IMR-90 (cell line): Measurements from ENCODE around the gene PIGW. TPM values are rescaled to one million over a fixed set of nuclear protein-coding genes. Genes with fewer than 3 reads are reported as not detected.

ENCODE experiments used
- ATAC-seq: fragments of 200-7000 bp; cut with Tn5 transposase; 2 replicates; pipeline ENCODE4 v1.9.1; 2020; ENCODE audit warnings: low read depth, mild to moderate bottlenecking, moderate library complexity
- BruUV-seq: library from RNA; stranded (reverse); fragments of 400-500 nt; replicated peaks from 2 replicates; lab custom pipeline; 2021; lab: Mats Ljungman, UMichigan
- CTCF ChIA-PET: fragments of 300-600 bp; formaldehyde crosslinking; extraction: SDS; loops from one replicate; lab custom pipeline; 2021; ENCODE audit warnings: antibody characterized with exemption; lab: Yijun Ruan, JAX
- POLR2A ChIA-PET: fragments of 300-600 bp; sonication (Branson Sonifier 250); formaldehyde crosslinking; loops from one replicate; lab custom pipeline; 2022; ENCODE audit warnings: antibody characterized with exemption; ENCODE audit not compliant: unreplicated experiment; lab: Charles Lee
- DNase-seq: peaks from one replicate; pipeline ENCODE4 v3.0.0; 2013
- H2AFZ ChIP-seq: replicated peaks from 2 replicates; pipeline ENCODE3; 2013; ENCODE audit warnings: low read length, mild to moderate bottlenecking; ENCODE audit not compliant: poor library complexity
- H2AK5ac ChIP-seq: 2 replicates; pipeline ENCODE4 v1.6.1; 2013; ENCODE audit warnings: low read depth, low read length, inconsistent platforms
- H2AK9ac ChIP-seq: replicated peaks from 2 replicates; pipeline ENCODE3; 2013; ENCODE audit warnings: mild to moderate bottlenecking, low read depth, low read length, moderate library complexity; ENCODE audit not compliant: poor library complexity
- H2BK120ac ChIP-seq: 2 replicates; pipeline ENCODE4 v1.6.1; 2013; ENCODE audit warnings: low read depth, low read length, inconsistent platforms
- H2BK15ac ChIP-seq: 3 replicates; pipeline ENCODE4 v1.6.1; 2013; ENCODE audit warnings: low read depth, low read length, inconsistent platforms
- H2BK20ac ChIP-seq: 2 replicates; pipeline ENCODE4 v1.6.1; 2013; ENCODE audit warnings: low read depth, mild to moderate bottlenecking, inconsistent platforms, low read length, moderate library complexity
- H2BK5ac ChIP-seq: 2 replicates; pipeline ENCODE4 v1.6.1; 2013; ENCODE audit warnings: mild to moderate bottlenecking, low read depth, low read length, inconsistent platforms; ENCODE audit not compliant: poor library complexity, severe bottlenecking
- H3K14ac ChIP-seq: replicated peaks from 2 replicates; pipeline ENCODE4 v1.6.1; 2013; ENCODE audit warnings: low read depth, low read length, inconsistent platforms
- H3K18ac ChIP-seq: 2 replicates; pipeline ENCODE4 v1.6.1; 2013; ENCODE audit warnings: low read depth, low read length, control low read depth
- H3K23ac ChIP-seq: 2 replicates; pipeline ENCODE4 v1.6.1; 2013; ENCODE audit warnings: low read depth, low read length, inconsistent platforms
- H3K27ac ChIP-seq: 2 replicates; pipeline ENCODE4 v1.5.1; 2013; ENCODE audit warnings: mild to moderate bottlenecking, control low read depth, low read length; ENCODE audit not compliant: insufficient read depth
- H3K27me3 ChIP-seq: 2 replicates; pipeline ENCODE4 v1.6.1; 2013; ENCODE audit warnings: low read length; ENCODE audit not compliant: control insufficient read depth, insufficient read depth
- H3K36me3 ChIP-seq: 2 replicates; pipeline ENCODE4 v1.6.1; 2013; ENCODE audit warnings: low read length, mixed read lengths; ENCODE audit not compliant: control insufficient read depth, insufficient read depth
- H3K4ac ChIP-seq: 2 replicates; pipeline ENCODE4 v1.6.1; 2013; ENCODE audit warnings: low read depth, low read length, inconsistent platforms
- H3K4me1 ChIP-seq: 2 replicates; pipeline ENCODE4 v1.6.1; 2013; ENCODE audit warnings: low read length, mixed read lengths; ENCODE audit not compliant: control insufficient read depth, insufficient read depth
- H3K4me2 ChIP-seq: 2 replicates; pipeline ENCODE4 v1.6.1; 2013; ENCODE audit warnings: low read depth, mild to moderate bottlenecking, control low read depth, low read length, moderate library complexity
- H3K4me3 ChIP-seq: 2 replicates; pipeline ENCODE4 v1.5.1; 2013; ENCODE audit warnings: low read depth, mild to moderate bottlenecking, control low read depth, low read length, moderate library complexity; ENCODE audit not compliant: insufficient read depth
- H3K56ac ChIP-seq: 2 replicates; pipeline ENCODE4 v1.6.1; 2013; ENCODE audit warnings: low read length, inconsistent platforms; ENCODE audit not compliant: insufficient read depth; ENCODE audit errors: extremely low read depth
- H3K79me1 ChIP-seq, 2 experiments: 2 replicates each; pipeline ENCODE4 v1.6.1; 2013; ENCODE audit warnings: low read length in 2 of 2, inconsistent platforms in 1 of 2, low read depth in 1 of 2
- H3K9ac ChIP-seq: 2 replicates; pipeline ENCODE4 v1.6.1; 2013; ENCODE audit warnings: low read depth, low read length, control low read depth
- H3K9me1 ChIP-seq: 2 replicates; pipeline ENCODE4 v1.6.1; 2013; ENCODE audit warnings: low read length, inconsistent platforms; ENCODE audit not compliant: insufficient read depth
- H3K9me3 ChIP-seq: 2 replicates; pipeline ENCODE4 v1.6.1; 2013; ENCODE audit warnings: low read length; ENCODE audit not compliant: control insufficient read depth, insufficient read depth
- H4K20me1 ChIP-seq: 2 replicates; pipeline ENCODE4 v1.6.1; 2013; ENCODE audit warnings: low read length, inconsistent platforms; ENCODE audit not compliant: insufficient read depth
- H4K5ac ChIP-seq: 2 replicates; pipeline ENCODE4 v1.6.1; 2013; ENCODE audit warnings: mild to moderate bottlenecking, low read depth, low read length, control low read depth
- H4K8ac ChIP-seq, 2 experiments: 2 replicates each; pipeline ENCODE4 v1.6.1; 2013; ENCODE audit warnings: low read depth in 2 of 2, low read length in 2 of 2, control low read depth in 1 of 2, inconsistent platforms in 1 of 2
- H4K91ac ChIP-seq: 2 replicates; pipeline ENCODE4 v1.6.1; 2013; ENCODE audit warnings: low read depth, low read length, inconsistent platforms; ENCODE audit not compliant: insufficient read depth
- BHLHE40 ChIP-seq: fragments of 150-350 bp; IDR thresholded peaks from 2 replicates; pipeline ENCODE4 v1.6.1; 2016; ENCODE audit warnings: mild to moderate bottlenecking, low read depth, low read length
- CEBPB ChIP-seq: IDR thresholded peaks from 2 replicates; pipeline ENCODE4 v1.6.1; 2012; ENCODE audit warnings: low read depth, low read length, improper control_type of control experiment
- CTCF ChIP-seq: conservative IDR thresholded peaks from 2 replicates; pipeline ENCODE4 v1.5.1; 2012; ENCODE audit warnings: mild to moderate bottlenecking, low read depth, low read length, improper control_type of control experiment
- FOS ChIP-seq: fragments of 150-350 bp; IDR thresholded peaks from 2 replicates; pipeline ENCODE4 v1.6.1; 2016; ENCODE audit warnings: low read depth, low read length
- MXI1 ChIP-seq: IDR thresholded peaks from 2 replicates; pipeline ENCODE4 v1.6.1; 2012; ENCODE audit warnings: low read depth, mild to moderate bottlenecking, low read length, moderate library complexity, borderline replicate concordance
- POLR2A ChIP-seq: IDR thresholded peaks from 2 replicates; pipeline ENCODE4 v1.6.1; 2012; ENCODE audit warnings: mild to moderate bottlenecking, low read depth, low read length
- RAD21 ChIP-seq: IDR thresholded peaks from 2 replicates; pipeline ENCODE4 v1.6.1; 2012; ENCODE audit warnings: low read length, improper control_type of control experiment
- WGBS, 2 experiments: methylation state at CpG; one replicate each; pipeline versions ENCODE4 v1.1.5 to v1.1.7; 2013; ENCODE audit warnings: missing lambda C conversion rate in 2 of 2; ENCODE audit not compliant: insufficient read length in 1 of 2; ENCODE audit errors: extremely low coverage in 2 of 2; 5-methylcytosine and 5-hydroxymethylcytosine counted together
- dilution Hi-C: fragments of 300-500 bp; cut with HindIII; formaldehyde crosslinking; loops from one replicate; pipeline ENCODE4 v1.14.3; 2018; ENCODE audit warnings: low sequenced_read_pairs; ENCODE audit not compliant: unreplicated experiment
- in situ Hi-C: fragments of 300-500 bp; cut with MboI; formaldehyde crosslinking; loops from 3 replicates; pipeline ENCODE4 v1.14.3; 2019; ENCODE audit warnings: low sequenced_read_pairs, inconsistent platforms, mixed read lengths
- intact Hi-C: fragments of 100-400 bp; cut with micrococcal nuclease; formaldehyde crosslinking; loops from 2 replicates; pipeline ENCODE4 v1.10.0; 2022
- polyA plus RNA-seq, 3 experiments: library from polyadenylated mRNA; depleted of rRNA; stranded (reverse); fragments of >200 nt; gene quantifications; 2 replicates each; pipeline ENCODE4 v1.2.3, GENCODE V29; 2012; ENCODE audit warnings: low replicate concordance in 1 of 3
- total RNA-seq: library from RNA; depleted of rRNA; stranded (reverse); fragments of >200 nt; gene quantifications from 2 replicates; pipeline ENCODE4 v1.2.3, GENCODE V29; 2012

Gene PIGW
- total and polyA plus RNA-seq, 2 of the 4 experiments (the other 2 are of a cell fraction), result 4.5 to 5.5 TPM

- peaks cover 53% of the 10 kb centered on the region for H3K36me3 ChIP-seq
- no peak overlapping the region for H3K9ac ChIP-seq
- POLR2A ChIA-PET, result no interaction called here
Observed at GRCh38 chr17:36496018-36496789, 38.6 kb upstream of the PIGW start.

More at GRCh38 chr17:36496018-36496789, 38.6 kb upstream of the PIGW start:
- H4K20me1 ChIP-seq, result no peaks in the 10 kb centered on the region; the same call in 1 of the 2 replicates
- H3K4me1 ChIP-seq, result no peaks in the 10 kb centered on the region
- no peaks in the 10 kb centered on the region for H3K9me3 ChIP-seq
- H4K91ac ChIP-seq, result no peak overlapping the region
- no peak overlapping the region for H3K4ac ChIP-seq
- dilution Hi-C loops, result no loop called here
- no peak overlapping the region for H2AFZ ChIP-seq
- no peak overlapping the region for H3K23ac ChIP-seq
- in situ Hi-C loops, result no loop called here
- H4K5ac ChIP-seq, result no peak overlapping the region
- H3K56ac ChIP-seq, result no peak overlapping the region
- H2AK5ac ChIP-seq, result no peak overlapping the region
- H3K27ac ChIP-seq, result no peak overlapping the region
- ATAC-seq (peak; percentile 74), DNase-seq (peak; percentile 16)
- no peak overlapping the region for H2BK120ac ChIP-seq
- CTCF ChIA-PET, result no interaction called here
- H3K4me3 ChIP-seq, result no peak overlapping the region
- H3K9me1 ChIP-seq, result peaks cover 2% of the 10 kb centered on the region; the same call in 1 of the 2 replicates
- no TSS peak for BruUV-seq
- intact Hi-C loops, result loop anchor here (2.0 kb wide), 1 partner anchor 39 kb away; the partner anchor contains the start of genes MYO19 and PIGW
- no peak overlapping the region for H4K8ac ChIP-seq
- H3K4me2 ChIP-seq, result no peak overlapping the region
- no peak overlapping the region for H2BK20ac ChIP-seq
- TF ChIP-seq POLR2A, result no peak
- TF ChIP-seq FOS, result no peak
- no peak for TF ChIP-seq BHLHE40
- no peak for TF ChIP-seq CEBPB
- TF ChIP-seq RAD21, result no peak
- no peak for TF ChIP-seq MXI1
- TF ChIP-seq CTCF, result no peak
- H2BK15ac ChIP-seq, result no peak overlapping the region
- H3K14ac ChIP-seq, result no peak overlapping the region
- no peak overlapping the region for H3K18ac ChIP-seq
- no peaks in the 10 kb centered on the region for H3K27me3 ChIP-seq
- WGBS, 2 experiments, result 100% methylated on average over 1 of the region's 9 CpGs; no CpG with 5 or more reads in 1 of the 2 experiments
- no peak overlapping the region for H2BK5ac ChIP-seq
- no peak overlapping the region for H2AK9ac ChIP-seq
- H3K79me1 ChIP-seq, result peaks cover 19 to 21% of the 10 kb centered on the region in 2 experiments
